DMS 273 (cell line): ENCODE results near the gene PTPRN2.
A peak's percentile ranks its signal among the peaks of the same experiment; 100 is the strongest.

ENCODE experiments used
- DNase-seq: peaks from one replicate; lab custom pipeline; 2025; ENCODE audit not compliant: unreplicated experiment; lab: John Stamatoyannopoulos, UW

PTPRN2 gene

GRCh38 chr7:158494643-158495042, 93.0 kb downstream of the PTPRN2 start:
- no peak for DNase-seq

GRCh38 chr7:158494162-158494586, 93.4 kb downstream of the PTPRN2 start:
- peak; percentile 30 for DNase-seq

GRCh38 chr7:158492367-158492764, 95.3 kb downstream of the PTPRN2 start:
- DNase-seq: no peak

GRCh38 chr7:158491094-158491493, 96.5 kb downstream of the PTPRN2 start:
- DNase-seq: no peak

GRCh38 chr7:158490171-158490782, 97.3 kb downstream of the PTPRN2 start:
- DNase-seq: no peak

GRCh38 chr7:158489462-158490155, 98.0 kb downstream of the PTPRN2 start:
- DNase-seq: no peak

- no peak for DNase-seq
Measured at GRCh38 chr7:158488181-158488971, 99.2 kb downstream of the PTPRN2 start.

- DNase-seq: no peak
Measured at GRCh38 chr7:158487631-158488151, 99.9 kb downstream of the PTPRN2 start.

GRCh38 chr7:158486919-158487318, 100.7 kb downstream of the PTPRN2 start:
- no peak for DNase-seq

GRCh38 chr7:158484801-158485531, 102.7 kb downstream of the PTPRN2 start:
- no peak for DNase-seq

GRCh38 chr7:158482480-158482879, 105.1 kb downstream of the PTPRN2 start:
- no peak for DNase-seq

GRCh38 chr7:158479664-158480025, 108.0 kb downstream of the PTPRN2 start:
- DNase-seq: no peak

GRCh38 chr7:158479021-158479663, 108.5 kb downstream of the PTPRN2 start:
- no peak for DNase-seq

- no peak for DNase-seq
Measured at GRCh38 chr7:158477866-158478265, 109.8 kb downstream of the PTPRN2 start.

- no peak for DNase-seq
Measured at GRCh38 chr7:158476331-158476932, 111.2 kb downstream of the PTPRN2 start.

- no peak for DNase-seq
Measured at GRCh38 chr7:158475679-158476052, 112.0 kb downstream of the PTPRN2 start.

- DNase-seq: no peak
Measured at GRCh38 chr7:158475036-158475678, 112.5 kb downstream of the PTPRN2 start.

- no peak for DNase-seq
Measured at GRCh38 chr7:158474488-158474887, 113.1 kb downstream of the PTPRN2 start.

- no peak for DNase-seq
Measured at GRCh38 chr7:158473946-158474345, 113.7 kb downstream of the PTPRN2 start.

GRCh38 chr7:158473221-158473620, 114.4 kb downstream of the PTPRN2 start:
- DNase-seq: no peak
